Liver (tissue), 9 donors: ENCODE measurements around the gene HOXC10. TPM values are rescaled to one million over a fixed set of nuclear protein-coding genes. Genes with fewer than 3 reads are reported as not detected.

ENCODE experiments used
- DNase-seq: peaks from one replicate; pipeline ENCODE4 v3.0.0-alpha.2; 2017; ENCODE audit warnings: low spot score
- H3K27ac ChIP-seq, 2 donors: one replicate each; pipeline ENCODE4 v1.7.0; 2013; ENCODE audit warnings: inconsistent platforms in 2 of 2, low read length in 2 of 2, control low read depth in 1 of 2, low read depth in 1 of 2, mild to moderate bottlenecking in 1 of 2
- H3K27me3 ChIP-seq, 4 donors: one replicate each; pipeline versions ENCODE4 v1.6.1 to v1.7.0; 2013; ENCODE audit warnings: low read length in 3 of 4, inconsistent platforms in 1 of 4, mild to moderate bottlenecking in 1 of 4, moderate library complexity in 1 of 4; ENCODE audit not compliant: control insufficient read depth in 4 of 4, insufficient read depth in 4 of 4
- H3K36me3 ChIP-seq, 4 donors: one replicate each; pipeline versions ENCODE4 v1.6.1 to v1.7.0; 2013; ENCODE audit warnings: low read length in 3 of 4, mild to moderate bottlenecking in 3 of 4, low read depth in 1 of 4, moderate library complexity in 1 of 4; ENCODE audit not compliant: control insufficient read depth in 4 of 4, insufficient read depth in 3 of 4
- H3K4me1 ChIP-seq, 4 donors: one replicate each; pipeline versions ENCODE4 v1.6.1 to v1.7.0; 2013; ENCODE audit warnings: low read length in 3 of 4, mild to moderate bottlenecking in 3 of 4, moderate library complexity in 1 of 4; ENCODE audit not compliant: control insufficient read depth in 4 of 4, insufficient read depth in 4 of 4
- H3K4me3 ChIP-seq, 3 donors: one replicate each; pipeline versions ENCODE4 v1.6.1 to v1.7.0; 2013; ENCODE audit warnings: low read length in 3 of 3, control low read depth in 1 of 3, low read depth in 1 of 3, mild to moderate bottlenecking in 1 of 3
- H3K9ac ChIP-seq, 2 donors: one replicate each; pipeline ENCODE4 v1.7.0; 2013; ENCODE audit warnings: low read length in 2 of 2, mild to moderate bottlenecking in 2 of 2, moderate library complexity in 2 of 2, control low read depth in 1 of 2, low read depth in 1 of 2
- H3K9me3 ChIP-seq, 4 donors: one replicate each; pipeline versions ENCODE4 v1.6.1 to v1.7.0; 2013; ENCODE audit warnings: low read length in 3 of 4; ENCODE audit not compliant: control insufficient read depth in 4 of 4
- CTCF ChIP-seq: fragments of 150-350 bp; IDR thresholded peaks from 2 replicates; pipeline ENCODE4 v1.5.1; 2017; ENCODE audit warnings: improper control_type of control experiment, low read depth, low read length; ENCODE audit not compliant: missing input control
- EGR1 ChIP-seq, 2 donors: IDR thresholded peaks; 2 replicates each; pipeline ENCODE4 v1.6.1; 2016 to 2018; ENCODE audit warnings: antibody characterized with exemption in 2 of 2, low read depth in 2 of 2
- FOXA2 ChIP-seq: IDR thresholded peaks from 2 replicates; pipeline ENCODE4 v1.6.1; 2016; ENCODE audit warnings: antibody characterized with exemption
- HNF4G ChIP-seq: IDR thresholded peaks from 2 replicates; pipeline ENCODE4 v1.6.1; 2016; ENCODE audit warnings: antibody characterized with exemption
- MAX ChIP-seq: IDR thresholded peaks from 2 replicates; pipeline ENCODE4 v1.6.1; 2016; ENCODE audit warnings: antibody characterized with exemption
- NR2F2 ChIP-seq: IDR thresholded peaks from 2 replicates; pipeline ENCODE4 v1.6.1; 2016; ENCODE audit warnings: antibody characterized with exemption
- RAD21 ChIP-seq, 2 donors: IDR thresholded peaks; 2 replicates each; pipeline ENCODE4 v1.6.1; 2016; ENCODE audit warnings: antibody characterized with exemption in 2 of 2, mild to moderate bottlenecking in 2 of 2
- SP1 ChIP-seq: IDR thresholded peaks from 2 replicates; pipeline ENCODE4 v1.6.1; 2018; ENCODE audit warnings: antibody characterized with exemption, mild to moderate bottlenecking
- TAF1 ChIP-seq: conservative IDR thresholded peaks from 2 replicates; pipeline ENCODE4 v1.6.1; 2016; ENCODE audit warnings: antibody characterized with exemption, mild to moderate bottlenecking
- YY1 ChIP-seq: IDR thresholded peaks from 2 replicates; pipeline ENCODE4 v1.6.1; 2016; ENCODE audit warnings: antibody characterized with exemption, mild to moderate bottlenecking
- WGBS: extraction: QIAGEN DNeasy Blood & Tissue Kit; methylation state at CpG from one replicate; pipeline ENCODE4 v1.1.7; 2013; 5-methylcytosine and 5-hydroxymethylcytosine counted together
- polyA plus RNA-seq, 2 donors: library from polyadenylated mRNA; stranded (reverse) in 1 of 2; unstranded in 1 of 2; fragments of 200-250 nt in 1 of 2; fragments of >200 nt in 1 of 2; fragmentation: Nextera tagmentation in 1 of 2; extraction: Ambion mirVana in 1 of 2; gene quantifications; one replicate each; pipeline versions ENCODE4 v1.2.1 to v1.2.3, GENCODE V29; 2013 to 2015
- total RNA-seq, 2 donors: library from RNA; depleted of rRNA; stranded (reverse); fragments of >200 nt; gene quantifications; one replicate each; pipeline ENCODE4 v1.2.3, GENCODE V29; 2014
- TF ChIP-seq, protein P1 (sequence below): IDR thresholded peaks from 2 replicates; pipeline ENCODE4 v1.6.1; 2016; ENCODE audit warnings: antibody characterized with exemption
- TF ChIP-seq, protein P2 (sequence below): IDR thresholded peaks from 2 replicates; pipeline ENCODE4 v1.6.1; 2016; ENCODE audit warnings: antibody characterized with exemption
- TF ChIP-seq, protein P3 (sequence below): IDR thresholded peaks from 2 replicates; pipeline ENCODE4 v1.6.1; 2016; ENCODE audit warnings: antibody characterized with exemption, mild to moderate bottlenecking
- donor health status: healthy.
- donor health status: healthy.
- donor health status: healthy.
- donor health status: healthy.
- donor health status: healthy.

HOXC10 gene
- total and polyA plus RNA-seq, 4 donors = not detected

- TF ChIP-seq FOXA2 = no peak
- no peak for TF ChIP-seq SP1
Observed at GRCh38 chr12:53976823-53977595, 7.9 kb upstream of the HOXC10 start (continued).

DNA sequence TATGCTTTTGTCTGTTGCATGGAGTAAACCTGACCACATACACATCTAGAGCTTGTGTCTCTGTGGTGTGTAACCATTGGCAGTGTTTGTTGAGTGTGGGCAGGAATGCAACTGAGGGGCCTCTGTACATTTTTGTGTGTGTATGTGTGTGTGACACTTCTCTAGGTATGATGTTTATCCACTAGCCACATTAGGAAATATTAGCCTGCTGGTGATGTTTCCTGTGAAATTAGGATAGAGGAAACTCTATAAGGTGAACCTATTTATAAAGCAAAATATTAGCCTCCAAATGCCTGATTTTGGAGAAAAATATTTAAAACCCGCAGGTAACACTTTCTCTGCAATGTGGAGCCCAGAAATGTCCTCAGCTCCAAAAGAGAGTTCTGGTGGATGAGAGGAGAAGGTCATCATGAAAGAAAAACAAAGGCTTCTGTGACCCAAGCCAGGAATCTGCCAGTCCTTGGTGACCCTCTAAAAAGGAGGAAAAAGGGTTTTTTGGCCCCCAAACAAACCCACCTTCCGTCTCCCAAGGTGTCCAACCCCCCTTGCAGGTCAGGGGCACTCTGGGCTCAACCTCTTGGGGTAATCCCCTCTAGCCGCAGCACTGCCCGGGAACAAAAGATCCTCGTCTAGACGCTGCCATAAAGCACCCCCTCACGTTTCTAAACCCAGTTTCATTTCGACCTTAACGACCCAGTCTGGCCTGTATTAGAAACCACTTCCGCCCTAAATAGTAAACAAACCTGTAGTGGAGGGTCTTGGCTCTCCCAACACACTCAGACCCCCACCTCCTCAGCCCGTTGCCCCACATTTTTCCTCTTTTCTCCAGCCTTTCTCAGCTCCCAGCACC lies 7.1 kb upstream of the HOXC10 start:
- Histone ChIP-seq H3K4me1 (peaks cover 0 to 10% (median 4%) of the 10 kb centered on the region in 4 donors), H3K36me3 (no peaks in the 10 kb centered on the region), H3K9ac (no peak overlapping the region), H3K4me3 (no peak overlapping the region), H3K9me3 (no peaks in the 10 kb centered on the region), H3K27ac (no peak overlapping the region), H3K27me3 (peaks cover 9 to 42% (median 27%) of the 10 kb centered on the region in 4 donors)
- WGBS = 9% methylated on average over 11 of the region's 11 CpGs
- no peak for TF ChIP-seq MAX
- no peak for TF ChIP-seq CTCF
- no peak for TF ChIP-seq TAF1
- no peak for TF ChIP-seq HNF4G
- no peak for TF ChIP-seq RAD21 (IDR thresholded peaks at IDR 0.05)
- no peak for TF ChIP-seq YY1
- no peak for DNase-seq

- H3K4me1 ChIP-seq = peaks cover 0 to 10% (median 4%) of the 10 kb centered on the region in 4 donors
- peaks cover 0 to 3% (median 0%) of the 10 kb centered on the region in 4 donors for H3K9me3 ChIP-seq
- peaks cover 13 to 43% (median 27%) of the 10 kb centered on the region in 4 donors for H3K27me3 ChIP-seq
- H3K36me3 ChIP-seq = no peaks in the 10 kb centered on the region
- no peak overlapping the region for H3K4me3 ChIP-seq
- WGBS = 10% methylated on average over 15 of the region's 15 CpGs
- no peak overlapping the region for H3K9ac ChIP-seq
- DNase-seq = no peak
- H3K27ac ChIP-seq = no peak overlapping the region
- TF ChIP-seq NR2F2 = no peak
- TF ChIP-seq, protein P1, sequence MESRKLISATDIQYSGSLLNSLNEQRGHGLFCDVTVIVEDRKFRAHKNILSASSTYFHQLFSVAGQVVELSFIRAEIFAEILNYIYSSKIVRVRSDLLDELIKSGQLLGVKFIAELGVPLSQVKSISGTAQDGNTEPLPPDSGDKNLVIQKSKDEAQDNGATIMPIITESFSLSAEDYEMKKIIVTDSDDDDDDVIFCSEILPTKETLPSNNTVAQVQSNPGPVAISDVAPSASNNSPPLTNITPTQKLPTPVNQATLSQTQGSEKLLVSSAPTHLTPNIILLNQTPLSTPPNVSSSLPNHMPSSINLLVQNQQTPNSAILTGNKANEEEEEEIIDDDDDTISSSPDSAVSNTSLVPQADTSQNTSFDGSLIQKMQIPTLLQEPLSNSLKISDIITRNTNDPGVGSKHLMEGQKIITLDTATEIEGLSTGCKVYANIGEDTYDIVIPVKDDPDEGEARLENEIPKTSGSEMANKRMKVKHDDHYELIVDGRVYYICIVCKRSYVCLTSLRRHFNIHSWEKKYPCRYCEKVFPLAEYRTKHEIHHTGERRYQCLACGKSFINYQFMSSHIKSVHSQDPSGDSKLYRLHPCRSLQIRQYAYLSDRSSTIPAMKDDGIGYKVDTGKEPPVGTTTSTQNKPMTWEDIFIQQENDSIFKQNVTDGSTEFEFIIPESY = no peak
- TF ChIP-seq HNF4G = no peak
- no peak for TF ChIP-seq FOXA2
- TF ChIP-seq, protein P2, sequence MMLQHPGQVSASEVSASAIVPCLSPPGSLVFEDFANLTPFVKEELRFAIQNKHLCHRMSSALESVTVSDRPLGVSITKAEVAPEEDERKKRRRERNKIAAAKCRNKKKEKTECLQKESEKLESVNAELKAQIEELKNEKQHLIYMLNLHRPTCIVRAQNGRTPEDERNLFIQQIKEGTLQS = no peak
- no peak for TF ChIP-seq EGR1 (IDR thresholded peaks at IDR 0.05; ENCODE audit: low read depth in 2 of 2)
- TF ChIP-seq, protein P3, sequence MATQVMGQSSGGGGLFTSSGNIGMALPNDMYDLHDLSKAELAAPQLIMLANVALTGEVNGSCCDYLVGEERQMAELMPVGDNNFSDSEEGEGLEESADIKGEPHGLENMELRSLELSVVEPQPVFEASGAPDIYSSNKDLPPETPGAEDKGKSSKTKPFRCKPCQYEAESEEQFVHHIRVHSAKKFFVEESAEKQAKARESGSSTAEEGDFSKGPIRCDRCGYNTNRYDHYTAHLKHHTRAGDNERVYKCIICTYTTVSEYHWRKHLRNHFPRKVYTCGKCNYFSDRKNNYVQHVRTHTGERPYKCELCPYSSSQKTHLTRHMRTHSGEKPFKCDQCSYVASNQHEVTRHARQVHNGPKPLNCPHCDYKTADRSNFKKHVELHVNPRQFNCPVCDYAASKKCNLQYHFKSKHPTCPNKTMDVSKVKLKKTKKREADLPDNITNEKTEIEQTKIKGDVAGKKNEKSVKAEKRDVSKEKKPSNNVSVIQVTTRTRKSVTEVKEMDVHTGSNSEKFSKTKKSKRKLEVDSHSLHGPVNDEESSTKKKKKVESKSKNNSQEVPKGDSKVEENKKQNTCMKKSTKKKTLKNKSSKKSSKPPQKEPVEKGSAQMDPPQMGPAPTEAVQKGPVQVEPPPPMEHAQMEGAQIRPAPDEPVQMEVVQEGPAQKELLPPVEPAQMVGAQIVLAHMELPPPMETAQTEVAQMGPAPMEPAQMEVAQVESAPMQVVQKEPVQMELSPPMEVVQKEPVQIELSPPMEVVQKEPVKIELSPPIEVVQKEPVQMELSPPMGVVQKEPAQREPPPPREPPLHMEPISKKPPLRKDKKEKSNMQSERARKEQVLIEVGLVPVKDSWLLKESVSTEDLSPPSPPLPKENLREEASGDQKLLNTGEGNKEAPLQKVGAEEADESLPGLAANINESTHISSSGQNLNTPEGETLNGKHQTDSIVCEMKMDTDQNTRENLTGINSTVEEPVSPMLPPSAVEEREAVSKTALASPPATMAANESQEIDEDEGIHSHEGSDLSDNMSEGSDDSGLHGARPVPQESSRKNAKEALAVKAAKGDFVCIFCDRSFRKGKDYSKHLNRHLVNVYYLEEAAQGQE = no peak
Observed at GRCh38 chr12:53978477-53979356, 6.2 kb upstream of the HOXC10 start.
